Nucleus accumbens (tissue), 56 donors: ENCODE data around the gene SORBS1.

Experiments used
- DNase-seq, 56 donors: peaks; one replicate each; lab custom pipeline; 2025; lab: John Stamatoyannopoulos, UW

Gene SORBS1

DNA sequence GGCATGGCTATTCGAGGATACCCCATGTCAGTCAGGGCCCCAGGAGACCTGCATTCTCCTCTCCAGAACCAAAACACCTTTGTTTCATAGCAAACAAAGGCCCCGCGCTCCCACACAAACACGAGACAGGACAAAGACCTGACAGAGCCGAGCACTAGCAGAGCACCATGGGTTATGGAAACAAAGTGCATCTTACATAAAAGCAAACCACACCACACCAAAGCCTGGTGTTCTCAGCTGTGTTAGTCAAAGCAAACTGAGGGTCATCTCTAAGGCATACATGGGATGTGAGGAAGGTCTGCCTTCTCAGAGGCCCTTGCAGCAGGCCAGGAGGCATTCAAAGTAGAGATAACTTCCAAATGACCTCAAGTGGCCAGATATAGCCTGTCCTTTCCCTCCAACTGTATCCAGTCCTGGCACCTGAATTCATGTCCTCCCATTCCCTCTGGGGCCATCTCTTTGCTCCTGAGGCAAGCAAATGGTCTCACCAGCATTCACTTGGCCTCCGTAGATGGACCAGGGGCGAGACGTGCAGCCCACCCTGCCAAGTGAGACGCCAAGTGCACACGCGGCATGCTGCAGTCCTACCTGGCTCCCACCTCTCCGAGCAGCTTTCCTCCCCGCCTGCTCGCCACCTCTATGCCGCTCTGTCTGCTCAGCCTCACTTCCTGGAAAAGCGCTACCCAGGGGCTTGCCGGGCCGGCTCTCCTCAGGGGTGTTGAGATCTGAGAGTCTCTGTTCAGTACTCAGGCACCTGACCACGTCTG, 225.1 kb downstream of the SORBS1 start:
- no peak for DNase-seq

DNA sequence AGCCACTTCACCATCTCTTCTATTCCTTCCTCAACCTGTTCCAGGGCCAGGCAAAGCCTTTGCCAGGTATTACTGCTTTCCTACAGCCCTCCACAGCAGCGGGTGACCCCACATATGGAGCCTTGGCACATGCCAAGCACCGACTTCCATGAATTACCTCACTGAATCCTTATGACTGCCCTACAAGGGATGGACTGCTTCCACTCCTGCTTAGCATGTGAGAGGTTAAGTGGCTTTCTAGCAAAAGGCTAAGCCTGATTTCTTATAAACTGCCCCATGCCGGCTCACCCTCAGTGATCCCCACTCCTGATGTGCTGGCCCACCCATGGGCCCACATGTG, 226.4 kb downstream of the SORBS1 start:
- DNase-seq, result no peak

DNA sequence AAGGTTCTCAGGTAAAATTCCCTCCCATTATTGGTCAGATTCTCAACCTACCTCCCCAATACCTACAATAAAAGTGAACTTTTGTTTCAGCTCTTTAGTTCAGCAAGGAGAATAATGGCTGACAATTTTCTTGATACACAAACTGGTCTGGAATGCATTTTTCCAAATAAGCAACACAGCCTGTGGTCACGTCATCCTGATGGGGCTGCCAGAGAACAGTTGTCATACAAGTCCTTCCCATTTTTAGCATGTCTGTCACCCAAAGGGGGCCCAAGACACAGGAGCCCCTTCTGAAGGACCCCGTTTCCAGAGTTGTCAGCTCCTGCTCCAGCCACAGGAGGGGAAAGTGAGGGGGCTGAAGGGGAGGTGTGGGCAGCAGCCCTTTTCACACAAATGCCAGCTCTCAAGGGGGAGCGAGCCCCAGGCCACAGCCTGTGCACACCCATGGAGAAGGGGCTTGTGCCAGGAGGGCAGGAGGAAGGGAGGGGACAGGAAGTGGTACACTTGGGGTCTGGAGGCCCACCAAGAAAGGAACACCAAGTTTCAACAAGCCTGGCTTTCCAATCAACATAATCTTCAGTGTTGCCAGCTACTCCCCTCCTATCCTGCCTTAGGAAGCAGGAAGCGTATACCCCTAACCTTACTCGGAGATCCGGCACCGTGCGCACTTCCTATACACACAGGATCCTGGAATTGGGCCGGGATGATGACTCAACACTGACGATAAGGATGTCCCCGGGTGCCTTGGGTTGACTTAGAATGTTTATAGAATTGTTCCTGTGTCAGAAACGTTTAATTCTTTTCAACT, 227.0 kb downstream of the SORBS1 start:
- DNase-seq, result no peak

DNA sequence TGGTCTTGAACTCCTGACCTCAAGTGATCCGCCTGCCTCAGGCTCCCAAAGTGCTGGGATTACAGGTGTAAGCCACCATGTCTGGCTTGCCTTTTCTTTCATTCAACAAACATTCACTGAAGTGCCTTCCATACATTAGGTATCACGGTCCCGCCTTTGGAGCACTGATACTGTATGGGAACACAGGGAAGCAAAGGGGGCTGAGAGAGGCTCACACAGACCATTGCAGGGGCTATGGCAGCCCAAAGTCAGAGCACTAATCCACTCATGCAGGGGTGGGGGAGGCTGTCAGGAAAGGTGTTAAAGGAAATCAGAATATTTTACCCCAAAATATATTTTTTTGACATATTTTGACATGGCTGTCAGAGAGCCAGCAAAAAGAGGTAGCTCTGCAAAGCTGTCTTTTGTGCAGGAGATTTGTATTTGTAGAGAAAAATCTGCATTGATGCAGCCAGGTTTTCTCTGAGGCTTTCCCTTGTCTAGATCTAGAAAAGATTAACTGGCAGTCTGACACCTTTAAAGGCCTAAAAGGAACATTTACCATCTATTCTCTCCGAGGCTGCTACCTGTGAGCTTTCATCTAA, 228.4 kb downstream of the SORBS1 start:
- DNase-seq, result peak in 4 of 56 donors; percentile 6 to 19 (median 9)

DNA sequence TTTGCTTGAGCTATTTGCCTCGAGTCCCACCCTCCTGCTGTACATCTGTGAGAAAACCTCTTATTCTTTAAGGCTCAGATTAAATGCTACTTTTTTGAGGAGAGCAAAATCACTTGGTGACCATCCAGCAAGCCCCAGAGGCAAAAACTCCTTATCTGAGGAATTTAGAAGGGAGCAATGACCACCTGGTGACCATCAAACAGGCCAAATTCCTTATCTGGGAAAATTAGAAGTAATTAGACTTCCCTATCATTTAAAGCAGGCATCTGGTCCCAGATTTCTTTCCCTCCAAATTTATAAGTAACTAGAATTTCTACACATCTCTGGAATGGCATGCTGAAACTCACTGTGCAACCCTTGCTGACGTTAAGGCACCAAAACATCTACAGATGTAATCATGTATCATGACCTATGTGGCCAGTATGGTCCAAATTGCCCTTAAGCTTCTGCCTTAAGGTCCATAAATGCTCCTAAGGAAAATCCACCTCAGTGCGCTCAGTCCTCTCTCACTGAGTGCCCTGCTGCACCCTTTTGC, 229.5 kb downstream of the SORBS1 start:
- no peak for DNase-seq

DNA sequence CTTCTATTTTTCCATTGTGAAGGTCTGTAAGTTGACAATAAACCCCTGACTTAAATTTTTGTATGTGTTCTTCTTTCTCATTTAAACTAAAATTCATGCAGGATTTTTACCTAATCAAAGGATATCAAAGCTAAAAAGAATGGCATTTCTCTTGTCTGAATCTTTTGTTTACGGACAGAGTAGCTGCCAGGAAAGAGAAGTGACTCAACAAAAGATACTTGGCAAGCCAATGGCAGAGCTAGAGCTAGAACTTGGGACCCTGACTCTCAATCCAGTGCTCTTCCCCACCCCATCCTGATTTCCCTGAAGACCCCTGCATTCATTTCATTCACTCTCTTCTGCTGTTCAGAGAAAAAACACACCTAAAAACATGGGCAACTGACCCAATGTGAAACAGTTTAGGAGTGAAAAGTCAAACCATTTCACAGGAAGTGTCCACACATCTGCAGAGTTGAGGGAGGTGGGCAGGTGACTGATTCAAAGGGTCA, 230.2 kb downstream of the SORBS1 start:
- DNase-seq, result no peak

DNA sequence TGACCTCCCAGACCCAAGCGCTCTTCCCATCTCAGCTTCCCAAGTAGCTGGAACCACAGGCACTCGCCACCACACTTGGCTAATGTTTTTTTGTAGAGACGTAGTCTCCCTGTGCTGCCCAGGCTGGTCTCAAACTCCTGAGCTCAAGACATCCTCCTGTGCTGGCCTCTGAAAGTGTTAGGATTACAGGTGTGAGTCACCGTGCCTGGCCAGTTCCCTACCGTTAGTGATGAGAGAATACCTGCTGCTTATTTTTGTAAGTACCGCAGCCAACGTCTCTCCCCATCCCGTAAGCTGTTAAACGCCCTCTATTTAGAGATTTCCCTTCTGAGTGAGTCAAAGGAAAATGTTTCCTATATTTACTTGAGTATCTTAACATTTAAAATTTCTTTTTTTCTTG, 231.9 kb downstream of the SORBS1 start:
- DNase-seq, result no peak

DNA sequence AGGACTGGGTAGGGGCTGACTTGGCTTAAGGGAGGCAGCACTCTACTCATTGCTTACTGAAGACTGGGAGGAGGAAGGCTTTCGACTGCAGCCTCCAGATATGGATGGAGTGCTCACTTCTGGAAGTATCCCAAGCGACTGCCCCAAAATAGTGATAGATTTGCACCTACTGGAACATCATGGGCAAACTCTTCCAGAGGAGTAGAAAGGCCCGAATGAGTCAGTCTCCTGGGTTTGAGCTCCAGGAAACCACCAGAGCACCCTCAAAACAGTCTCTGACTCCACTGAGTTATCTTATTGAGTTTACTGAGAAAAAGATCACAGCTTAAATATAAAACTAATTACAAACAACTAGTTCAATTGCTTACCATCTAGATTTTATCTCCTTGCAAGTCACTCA, 233.2 kb downstream of the SORBS1 start:
- no peak for DNase-seq

DNA sequence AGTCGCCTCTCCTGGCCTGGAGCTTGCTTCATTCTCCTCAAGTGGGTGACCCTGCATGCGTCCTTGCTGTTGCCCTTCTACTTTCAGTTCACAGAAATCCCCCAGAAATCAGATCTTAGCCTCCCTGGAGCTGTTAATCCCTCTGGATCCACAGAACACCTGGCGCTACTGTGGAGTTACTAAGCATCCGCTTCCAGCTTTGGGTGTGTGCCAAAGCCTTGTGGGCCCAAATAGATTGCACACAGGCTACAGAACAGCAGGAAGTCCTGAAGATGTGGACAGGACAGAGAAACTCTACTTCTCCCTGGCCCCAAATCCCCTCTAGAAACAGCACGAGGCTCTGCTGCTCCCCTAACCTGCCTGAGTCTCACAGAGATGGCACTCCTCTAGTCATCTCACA, 233.8 kb downstream of the SORBS1 start:
- DNase-seq, result no peak

DNA sequence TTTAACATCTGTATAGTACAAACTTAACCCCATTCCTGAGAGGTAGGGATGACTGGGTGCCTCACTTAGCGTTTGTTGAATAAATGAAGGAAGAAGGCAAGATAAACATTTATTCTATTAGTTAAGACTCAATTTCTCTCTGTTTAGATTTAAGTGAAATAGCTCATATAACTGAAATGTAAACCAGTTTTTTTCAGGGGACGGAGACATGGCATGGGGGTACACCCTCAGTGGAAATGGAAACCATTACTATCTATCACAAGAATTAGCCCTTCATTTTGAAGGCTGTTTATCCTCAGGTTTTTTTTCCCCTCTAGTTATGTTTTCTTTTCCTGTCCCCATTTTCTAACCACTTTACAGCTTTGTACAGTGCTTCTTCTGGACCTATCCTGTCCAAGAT, 234.8 kb downstream of the SORBS1 start:
- DNase-seq, result no peak

DNA sequence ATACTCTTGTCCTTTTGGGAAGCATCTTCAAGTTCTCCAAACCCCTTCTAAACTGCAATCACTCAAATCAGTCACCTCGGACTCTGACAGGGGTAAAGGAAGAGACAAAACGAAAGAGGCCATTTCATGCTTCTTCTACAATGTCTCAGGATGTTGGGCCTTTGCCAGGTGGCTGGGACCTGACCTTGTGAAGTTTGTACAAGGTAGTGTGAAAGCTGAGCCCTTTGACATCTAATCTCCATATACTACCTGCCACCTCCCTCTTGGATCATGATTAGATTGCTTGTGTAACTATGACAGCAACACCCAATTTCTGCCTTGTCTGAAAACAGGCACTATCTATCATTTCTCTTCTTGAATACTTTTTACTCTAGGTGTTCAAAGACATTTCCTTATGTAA, 235.3 kb downstream of the SORBS1 start:
- no peak for DNase-seq

DNA sequence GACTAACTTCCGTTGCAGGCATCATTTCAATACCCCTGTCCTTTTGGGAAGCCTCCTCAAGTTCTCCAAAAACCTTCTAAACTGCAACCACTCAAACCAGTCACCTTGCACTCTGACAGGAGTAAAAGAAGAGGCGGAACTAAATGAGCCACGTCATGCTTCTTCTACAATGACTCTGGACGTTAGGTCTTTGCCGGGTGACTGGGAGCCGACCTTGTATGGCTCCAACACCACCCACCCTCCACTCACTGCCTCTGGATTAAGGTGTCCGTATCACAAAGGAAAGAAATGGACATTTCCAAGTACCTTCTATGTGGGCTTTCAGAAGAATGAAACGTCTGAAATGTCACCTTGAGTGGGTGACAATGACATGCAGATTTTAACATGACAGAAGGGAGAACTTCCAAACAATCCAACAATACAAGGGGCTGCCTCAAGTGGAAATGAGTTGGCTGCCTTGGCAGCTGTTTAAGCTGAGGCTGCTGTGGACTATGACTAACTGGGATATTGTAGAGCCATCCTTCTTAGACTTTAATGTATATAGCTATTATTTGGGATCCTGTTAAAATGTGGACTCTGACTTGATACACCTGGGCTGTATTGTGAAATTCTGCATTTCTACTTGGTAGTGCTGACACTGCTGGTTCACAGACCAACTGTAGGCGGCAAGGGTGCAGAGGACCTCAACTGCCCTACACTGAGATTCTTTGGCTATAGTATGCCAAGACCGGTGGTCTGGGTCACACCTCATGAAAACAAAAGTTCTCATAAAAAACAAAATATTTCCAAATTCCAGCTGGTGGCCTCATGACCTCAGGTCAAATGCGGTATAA, 236.5 kb downstream of the SORBS1 start:
- no peak for DNase-seq

DNA sequence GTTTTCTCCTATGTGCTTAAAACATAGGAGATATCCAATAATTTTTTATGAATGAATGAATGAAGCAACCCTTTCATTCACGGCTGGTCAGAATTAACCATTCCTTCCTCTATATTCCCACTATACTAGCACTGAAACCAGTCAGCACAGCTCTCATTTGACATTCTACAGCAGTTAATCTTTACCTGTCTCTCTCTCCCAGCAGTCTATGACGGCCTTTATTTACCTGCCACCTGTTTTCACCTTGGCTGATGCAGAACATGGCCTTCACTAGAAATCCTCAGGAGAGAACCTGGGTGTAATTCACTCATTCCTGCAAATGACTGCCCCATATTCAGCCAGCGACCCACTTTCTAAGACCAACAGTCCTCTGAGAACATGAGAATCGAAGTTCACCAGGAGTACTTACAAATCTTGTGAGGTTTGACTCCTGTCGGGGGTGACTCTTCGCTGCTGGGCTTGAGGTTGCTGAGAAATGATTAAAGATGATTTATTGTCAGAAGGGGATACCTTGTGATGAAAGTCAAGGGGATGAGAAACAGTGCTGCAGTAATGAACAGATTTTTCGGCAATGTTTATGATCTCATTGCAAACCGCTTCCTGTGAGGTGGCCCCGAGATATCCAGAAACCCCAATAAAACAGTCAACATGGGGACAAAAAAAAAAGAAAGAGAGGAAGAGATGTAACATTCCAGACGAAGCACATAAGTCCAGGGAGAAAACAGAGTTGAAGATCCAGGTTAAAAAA, 239.4 kb downstream of the SORBS1 start:
- DNase-seq, result no peak

DNA sequence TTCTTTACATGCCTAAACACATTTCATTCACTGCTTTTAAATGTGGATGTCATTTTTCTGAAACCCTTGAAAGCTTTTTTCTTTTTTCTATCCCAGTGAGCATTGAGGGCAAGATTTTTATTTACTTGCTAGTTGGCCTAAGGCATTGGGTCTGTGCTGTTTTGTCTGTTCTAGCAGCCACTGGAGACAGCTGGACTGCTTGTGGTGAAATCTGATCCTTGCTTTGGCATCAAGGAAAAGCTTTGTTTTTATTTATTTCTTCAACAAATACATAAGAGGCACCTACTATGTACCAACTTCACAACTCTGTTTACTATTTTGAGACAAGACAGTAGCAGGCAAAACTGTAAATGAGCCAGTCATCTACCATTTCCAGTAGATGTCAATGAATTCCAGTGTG, 241.9 kb downstream of the SORBS1 start:
- no peak for DNase-seq

DNA sequence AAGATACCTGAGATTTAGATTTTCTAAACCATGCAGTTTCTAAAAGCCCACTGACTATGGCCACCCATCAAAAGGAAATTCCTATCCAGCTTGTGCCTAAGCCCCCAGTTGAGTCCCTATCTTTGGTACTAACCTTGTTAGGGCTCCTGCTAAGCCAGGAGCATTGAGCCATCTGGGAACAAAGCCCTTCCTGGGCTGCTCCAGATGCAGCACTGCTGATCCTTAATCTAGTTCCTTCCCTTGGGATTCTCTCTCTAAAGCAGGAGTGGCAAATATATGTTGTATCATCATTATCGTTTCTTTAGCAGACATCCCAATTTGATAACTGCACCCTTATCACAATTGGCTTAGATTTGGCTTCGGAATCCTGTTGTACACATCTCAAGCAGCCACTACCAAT, 245.7 kb downstream of the SORBS1 start:
- no peak for DNase-seq

DNA sequence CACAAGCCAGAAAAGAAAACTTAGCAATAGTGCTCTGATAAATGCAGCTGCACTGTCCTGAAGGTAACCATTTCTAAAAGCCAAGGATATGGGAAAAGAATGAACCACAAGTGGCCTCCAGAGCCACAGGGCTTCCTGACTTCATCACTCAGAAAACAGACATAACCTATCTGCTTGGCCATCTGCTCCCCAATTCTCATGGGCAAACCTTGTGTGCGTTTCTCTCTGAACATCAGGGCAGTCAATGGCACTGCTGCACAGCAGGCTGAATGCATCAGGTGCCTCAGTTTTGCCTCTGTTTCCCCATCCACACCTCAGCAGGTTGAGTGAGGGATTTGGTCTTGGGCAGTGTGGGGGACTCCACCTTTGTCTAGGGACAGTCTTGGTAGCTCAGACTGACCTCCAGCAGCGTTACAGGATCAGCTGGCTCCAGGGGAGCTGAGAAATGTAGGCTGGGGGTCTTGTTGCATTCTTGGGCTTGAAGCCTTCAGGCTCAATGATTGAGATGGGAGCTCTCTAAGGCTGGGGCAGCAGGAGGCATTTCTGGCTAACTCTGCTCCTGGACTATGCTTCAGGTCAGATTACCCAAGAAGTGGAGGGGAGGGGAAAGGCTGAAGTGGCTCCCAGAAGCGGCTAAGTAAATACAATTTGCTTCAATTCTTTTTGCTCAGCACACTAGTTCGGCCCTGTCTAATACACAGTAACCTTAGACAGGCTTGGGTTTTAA, 246.8 kb downstream of the SORBS1 start:
- no peak for DNase-seq

DNA sequence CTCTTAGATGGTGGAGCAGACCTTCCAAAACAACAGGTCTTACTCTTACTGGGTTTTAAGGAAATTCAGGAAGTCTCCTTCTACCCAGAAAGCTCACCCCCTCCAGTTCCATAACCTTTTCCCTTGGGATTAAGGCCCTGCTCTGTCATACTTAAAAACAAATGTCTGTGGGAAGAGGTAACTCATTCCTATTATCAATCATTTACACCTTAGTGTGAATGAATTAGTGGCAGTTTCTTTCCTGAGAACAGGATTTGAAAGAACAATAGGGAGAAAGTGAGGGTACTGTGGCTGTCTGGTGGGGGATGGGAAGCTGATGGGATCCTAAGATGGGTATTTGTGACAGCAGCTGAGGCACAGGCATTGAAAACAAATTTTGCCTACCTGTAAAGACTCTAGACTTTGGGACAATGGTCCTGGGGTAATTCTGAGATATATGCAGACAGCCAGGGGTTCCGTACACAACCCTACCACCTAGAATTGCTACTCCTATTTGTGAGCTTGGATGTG, 248.1 kb downstream of the SORBS1 start:
- DNase-seq, result no peak

DNA sequence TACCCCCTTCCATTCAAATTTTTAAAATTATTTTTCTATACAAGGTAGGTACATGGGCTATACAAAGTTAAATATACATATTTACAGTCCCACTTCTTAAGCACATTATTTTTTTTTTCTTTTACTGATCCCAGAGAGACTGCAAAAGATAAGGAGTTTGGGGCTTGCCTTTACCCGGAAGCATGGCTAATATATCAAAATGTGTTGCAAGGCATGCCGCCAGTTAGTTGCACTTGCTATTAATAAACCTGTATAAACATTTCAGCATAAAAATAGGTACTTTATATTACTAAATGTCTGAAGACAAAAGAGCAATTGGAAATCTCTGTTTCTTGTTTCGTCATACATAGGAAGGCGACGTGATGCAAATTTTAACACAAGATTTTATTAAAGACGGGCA, 248.9 kb downstream of the SORBS1 start:
- no peak for DNase-seq

DNA sequence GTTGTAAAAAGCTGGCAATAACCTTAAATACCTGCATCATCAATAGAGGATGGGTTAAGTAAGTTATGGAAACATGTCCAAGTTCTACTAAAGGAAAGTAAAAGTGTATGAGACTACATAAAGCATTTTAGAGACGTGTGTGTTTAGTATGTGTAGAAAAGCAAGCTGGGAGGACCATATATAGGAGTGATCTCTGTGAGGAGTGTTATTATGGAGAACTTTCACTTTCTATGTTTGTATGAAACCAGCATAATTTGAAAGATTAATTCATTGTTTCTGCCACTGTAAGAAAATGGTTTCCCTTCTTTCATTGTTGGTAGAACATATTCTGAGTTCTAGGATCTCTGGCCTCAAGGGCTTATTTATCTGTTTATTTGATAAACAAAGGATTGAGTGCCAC, 251.2 kb downstream of the SORBS1 start:
- no peak for DNase-seq
